Activated naive CD8-positive, alpha-beta T cell treated with anti-CD3 and anti-CD28 coated beads, Interleukin-2, amount 50 U/mL, for 16 hours (primary cell): ENCODE results near the gene ABL1.

Source experiments
- DNase-seq: peaks from one replicate; pipeline ENCODE4 v3.0.0-alpha.2; 2020; ENCODE audit warnings: low read depth, low spot score

ABL1 gene

DNA sequence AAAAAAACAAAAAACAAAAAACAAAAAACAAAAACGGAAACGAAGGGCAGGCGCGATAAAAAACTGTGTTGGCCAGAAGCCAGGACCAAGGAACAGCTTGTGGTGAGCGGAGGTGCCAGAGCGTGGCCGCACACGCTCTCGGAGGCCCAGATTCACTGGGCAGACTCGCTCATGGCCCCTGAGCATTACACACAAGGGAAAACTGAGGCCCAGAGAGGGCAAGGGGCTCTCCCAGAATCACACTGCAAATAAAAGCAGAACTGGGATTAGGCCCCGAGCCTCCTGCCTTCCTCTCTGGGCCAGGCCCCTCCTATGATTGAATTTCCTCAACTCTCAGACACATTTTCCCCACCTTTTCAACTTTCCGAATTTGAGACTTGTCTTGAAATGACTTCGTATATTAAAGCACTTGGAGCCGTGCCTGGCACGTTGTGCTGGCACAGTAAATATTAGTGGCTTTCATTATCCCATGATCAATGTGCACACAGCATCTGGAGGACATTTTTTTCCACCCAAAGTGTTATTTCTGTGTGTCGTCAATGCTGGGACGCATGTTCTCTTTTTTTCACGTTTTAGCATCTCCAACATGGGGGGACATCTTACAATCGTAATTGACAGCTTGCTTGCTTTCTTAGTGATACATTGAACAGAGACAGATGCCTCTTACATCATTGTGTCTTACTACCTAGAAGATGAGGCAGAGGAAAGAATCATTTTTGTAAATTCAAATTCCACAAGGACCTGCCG lies 96.6 kb downstream of the ABL1 start:
- DNase-seq, result no peak

DNA sequence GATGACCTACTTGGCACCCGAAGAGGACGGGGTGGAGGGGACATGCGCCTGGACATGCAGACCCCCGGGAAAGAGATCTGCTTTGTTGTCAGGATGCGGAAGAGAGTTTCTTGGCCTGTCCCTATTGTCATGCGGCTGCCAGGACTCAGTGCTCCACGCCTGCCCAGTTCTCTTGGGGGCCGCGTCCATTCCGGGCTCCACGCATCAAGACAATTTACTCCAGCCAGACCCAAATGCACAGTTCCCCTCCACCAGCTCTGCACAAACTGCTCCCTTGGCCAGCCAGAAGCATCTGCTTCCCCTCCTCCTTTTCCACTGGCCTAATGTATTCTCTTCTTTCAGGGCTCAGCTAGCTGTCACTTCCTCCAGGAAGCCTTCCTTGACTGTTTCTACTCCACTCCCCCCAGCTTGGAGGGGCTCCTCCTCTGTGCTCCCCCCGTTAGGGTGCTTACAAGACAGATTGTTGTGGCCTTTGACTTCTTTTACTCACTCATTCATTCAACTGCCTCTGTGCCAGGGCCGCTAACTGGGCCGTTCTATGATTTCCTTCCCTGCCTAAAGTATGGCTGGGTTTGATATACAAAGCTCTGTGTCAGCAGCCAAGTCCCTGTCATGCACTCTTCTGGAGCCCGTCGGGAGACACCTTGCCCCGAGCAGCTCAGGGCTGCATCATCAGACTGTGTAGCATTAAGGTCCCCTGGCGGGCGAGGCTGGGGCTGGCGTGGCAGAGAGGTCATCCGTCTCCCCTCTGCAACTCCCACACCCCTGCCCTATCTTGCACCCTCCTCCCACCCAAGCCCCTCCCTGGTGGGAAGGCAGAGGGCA lies 97.4 kb downstream of the ABL1 start:
- DNase-seq, result no peak

DNA sequence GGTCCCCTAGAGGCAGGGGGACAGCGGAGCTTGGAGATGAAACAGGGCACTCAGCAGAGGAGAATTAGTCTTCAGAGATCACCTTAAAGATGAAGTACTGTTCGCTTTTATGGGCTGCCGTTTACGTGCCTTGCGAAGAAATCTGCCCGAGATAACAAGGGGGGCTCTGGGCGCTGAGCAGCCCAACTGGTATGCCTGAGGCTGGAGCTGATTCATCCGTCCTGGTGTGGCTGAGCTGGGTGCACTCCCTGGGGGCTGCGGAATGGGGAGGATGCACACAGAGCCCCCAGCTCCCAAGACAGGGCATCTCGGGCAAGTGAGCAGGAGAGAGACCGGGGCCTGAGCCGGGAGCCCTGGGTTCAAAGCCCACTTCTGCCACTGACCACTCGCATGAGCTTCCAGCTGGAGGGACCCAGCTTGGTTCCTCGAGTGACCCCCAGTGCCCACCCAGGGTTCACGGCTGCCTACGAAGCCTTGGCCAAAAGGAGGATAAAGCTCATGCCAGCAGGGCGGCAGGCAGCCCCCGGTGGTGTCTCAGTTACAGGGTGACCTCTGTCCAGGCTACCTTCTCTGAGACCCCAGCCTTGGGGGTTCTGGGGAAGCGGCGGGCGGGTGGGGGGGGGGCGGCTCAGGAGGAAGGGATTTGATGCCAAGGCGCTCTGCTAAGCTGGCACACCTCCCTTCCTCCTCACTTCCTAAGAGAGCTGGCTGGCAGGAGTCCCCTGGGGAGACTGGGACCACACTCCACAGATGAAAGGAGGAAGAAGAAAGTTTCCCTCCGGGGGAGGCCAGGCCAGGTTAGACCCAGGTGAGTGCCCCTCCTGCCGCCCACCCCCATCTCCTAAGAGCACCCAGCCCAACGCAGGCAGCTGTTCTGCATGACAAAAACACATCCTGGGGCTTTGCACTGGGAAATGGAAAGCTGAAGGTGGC lies 98.3 kb downstream of the ABL1 start:
- no peak for DNase-seq

DNA sequence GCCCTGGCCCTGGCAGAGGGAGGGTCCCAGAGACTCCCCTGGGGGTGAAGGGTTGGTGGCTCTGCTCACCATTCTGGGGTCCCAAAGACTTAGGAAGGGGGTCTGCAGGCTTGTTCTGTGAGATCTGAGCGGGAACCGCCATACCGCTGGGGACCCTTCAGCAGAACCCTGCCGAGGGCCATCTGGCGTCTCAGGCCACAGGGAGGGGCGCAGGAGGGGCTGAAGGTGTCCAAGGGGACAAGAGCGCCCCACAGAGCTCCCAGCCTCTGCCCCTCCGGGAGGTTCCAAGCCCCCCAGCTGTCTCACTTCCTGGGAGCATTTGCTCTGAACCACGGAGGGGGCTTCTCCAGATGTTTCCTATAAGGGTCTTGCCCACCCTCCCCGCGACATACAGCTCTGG lies 99.2 kb downstream of the ABL1 start:
- DNase-seq, result no peak

DNA sequence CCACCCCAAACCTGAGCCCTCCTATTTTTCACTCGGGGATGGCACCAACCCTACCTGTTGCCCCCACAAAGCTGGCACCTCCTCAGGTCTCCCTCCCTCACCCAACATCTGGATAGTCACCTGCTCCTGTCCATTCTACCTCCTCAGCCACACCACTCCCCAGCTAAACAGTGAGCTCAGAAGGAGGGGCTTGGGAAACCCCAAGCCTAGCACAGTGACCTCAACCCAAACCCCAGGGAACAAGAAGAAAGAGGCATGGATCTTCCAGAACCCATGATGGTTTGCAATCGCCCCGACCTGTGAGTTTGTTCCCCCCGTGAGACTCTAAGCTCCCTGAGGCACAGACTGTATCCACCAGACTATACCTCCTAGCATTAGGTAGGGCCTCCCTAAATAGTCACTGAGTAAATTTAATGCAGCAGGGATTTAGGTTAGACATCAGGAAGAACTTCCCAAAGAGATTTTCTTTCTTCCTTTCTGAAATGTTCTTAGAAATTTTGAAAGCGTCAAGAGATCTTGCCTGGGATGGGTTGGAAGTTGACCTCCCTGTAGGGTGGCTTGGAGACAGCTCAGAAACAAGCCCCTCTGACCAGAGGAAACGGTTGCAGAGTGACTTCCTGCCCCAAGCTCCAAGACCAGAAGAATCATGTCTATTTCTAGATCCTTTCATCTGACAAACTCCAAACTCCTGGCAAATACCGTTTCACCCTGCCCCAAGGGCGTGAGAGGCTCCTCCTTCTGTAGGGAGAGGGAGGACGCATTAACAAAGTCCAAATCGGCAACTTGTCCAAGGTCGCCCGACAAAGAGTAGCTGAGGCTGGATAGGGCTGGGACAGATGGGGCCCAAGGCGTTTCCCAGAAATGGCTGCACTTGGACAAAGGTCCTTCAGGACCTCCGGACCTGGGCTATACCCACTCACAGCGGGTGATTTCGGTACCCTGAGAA lies 99.9 kb downstream of the ABL1 start:
- DNase-seq, result no peak

DNA sequence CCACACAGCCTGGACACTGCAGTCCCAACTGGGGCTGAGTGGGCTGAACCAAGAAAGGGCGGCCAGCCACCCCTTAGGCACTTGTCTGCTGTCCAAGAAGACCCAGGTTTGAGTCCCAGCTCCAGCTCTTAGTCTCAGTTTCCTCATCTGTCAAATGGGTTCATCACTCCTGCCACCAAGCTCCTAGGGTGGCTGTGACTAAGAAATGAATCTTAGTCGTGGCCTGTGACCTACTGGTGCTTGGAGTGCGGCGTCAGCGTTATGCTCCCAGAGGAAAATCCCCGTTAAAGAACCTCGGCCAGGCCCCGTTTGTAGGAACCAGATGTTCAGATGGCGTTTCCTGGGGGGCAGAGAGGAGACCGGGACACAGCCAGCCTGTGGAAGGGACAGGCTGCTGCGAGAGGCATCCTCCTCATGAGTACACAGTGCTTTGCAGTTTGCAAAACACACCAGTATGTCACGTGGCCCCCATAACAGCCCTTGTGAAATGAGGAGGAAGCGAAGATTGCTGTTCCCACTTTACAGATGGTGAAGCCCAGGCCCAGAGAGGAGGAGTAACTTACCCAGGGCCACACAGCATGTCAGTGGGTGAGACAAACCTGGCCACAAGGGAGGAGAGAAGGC lies 100.7 kb downstream of the ABL1 start:
- no peak for DNase-seq

DNA sequence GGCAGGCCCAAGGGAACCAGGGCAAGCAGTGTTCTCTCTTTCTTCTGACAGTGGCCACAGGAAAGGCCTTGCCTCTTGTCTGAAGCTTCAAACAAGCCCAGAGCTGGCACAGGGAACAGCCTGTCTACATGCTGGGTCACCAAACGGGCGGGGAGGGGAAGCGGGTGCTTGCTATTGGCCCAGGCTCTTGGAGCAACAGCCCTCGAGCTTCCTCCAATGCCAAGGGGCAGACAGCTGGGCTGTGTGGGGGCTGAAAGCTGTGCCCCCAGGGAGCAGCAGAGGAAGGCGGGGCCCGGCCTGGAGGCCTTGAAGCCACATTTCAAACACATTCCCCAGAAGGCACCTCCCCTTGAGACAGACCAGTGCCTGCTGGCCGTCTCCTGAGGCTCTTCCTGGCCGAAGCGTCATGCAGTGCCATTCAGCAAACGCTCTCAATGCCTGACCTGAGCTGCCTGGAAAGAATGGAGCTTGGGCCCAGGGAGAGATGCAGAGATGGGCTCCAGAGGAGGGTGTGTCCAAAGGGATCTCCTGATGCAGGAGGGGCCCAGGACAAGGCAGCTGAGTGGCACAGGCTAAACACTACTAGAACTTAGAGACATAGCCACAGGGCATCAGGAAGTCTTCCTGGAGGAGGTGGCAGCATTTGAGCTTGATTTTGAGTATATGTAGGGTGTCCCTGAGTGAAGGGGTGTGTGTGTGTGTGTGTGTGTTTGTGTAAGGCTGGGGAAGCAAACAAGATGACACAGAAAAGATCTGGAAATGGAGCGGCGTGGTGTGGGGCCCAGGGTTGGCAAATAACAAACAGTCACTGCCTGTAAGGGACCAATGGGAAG lies 101.4 kb downstream of the ABL1 start:
- no peak for DNase-seq
